Activated CD8-positive, alpha-beta memory T cell treated with anti-CD3 and anti-CD28 coated beads, Interleukin-2, amount 50 U/mL, for 48 hours (primary cell): ENCODE results near the gene DNAJC27.

ENCODE experiments used
- DNase-seq: peaks from one replicate; pipeline ENCODE4 v3.0.0-alpha.2; 2020

The DNAJC27 gene

GRCh38 chr2:24923106-24923505 is 48.6 kb downstream of the DNAJC27 start:
- no peak for DNase-seq

GRCh38 chr2:24922556-24922955 is 49.2 kb downstream of the DNAJC27 start:
- DNase-seq: no peak

- no peak for DNase-seq
Measured at GRCh38 chr2:24920809-24921441, 50.8 kb downstream of the DNAJC27 start.

GRCh38 chr2:24920098-24920808 is 51.5 kb downstream of the DNAJC27 start, which contains the start of gene ADCY3:
Gene ADCY3, minus strand, starts transcription at chr2:24920237. Its CDS starts 1,250 bp downstream, at chr2:24918987.
- peak; percentile 84 for DNase-seq

GRCh38 chr2:24919506-24920097 is 52.2 kb downstream of the DNAJC27 start:
- peak; percentile 70 for DNase-seq

- peak; percentile 76 for DNase-seq
Measured at GRCh38 chr2:24919037-24919505, 52.7 kb downstream of the DNAJC27 start.

- no peak for DNase-seq
Measured at GRCh38 chr2:24918326-24919036, 53.3 kb downstream of the DNAJC27 start.

- no peak for DNase-seq
Measured at GRCh38 chr2:24917731-24918325, 53.9 kb downstream of the DNAJC27 start.

- peak; percentile 71 for DNase-seq
Measured at GRCh38 chr2:24917086-24917485, 54.7 kb downstream of the DNAJC27 start.

- no peak for DNase-seq
Measured at GRCh38 chr2:24915796-24916195, 56.0 kb downstream of the DNAJC27 start.

- DNase-seq: no peak
Measured at GRCh38 chr2:24915175-24915574, 56.6 kb downstream of the DNAJC27 start.

- no peak for DNase-seq
Measured at GRCh38 chr2:24914713-24915112, 57.0 kb downstream of the DNAJC27 start.

- no peak for DNase-seq
Measured at GRCh38 chr2:24913911-24914310, 57.8 kb downstream of the DNAJC27 start.

GRCh38 chr2:24912986-24913385 is 58.8 kb downstream of the DNAJC27 start:
- DNase-seq: no peak

- DNase-seq: no peak
Measured at GRCh38 chr2:24912523-24912922, 59.2 kb downstream of the DNAJC27 start.

- DNase-seq: no peak
Measured at GRCh38 chr2:24910245-24910644, 61.5 kb downstream of the DNAJC27 start.

- no peak for DNase-seq
Measured at GRCh38 chr2:24909555-24910177, 62.1 kb downstream of the DNAJC27 start.

GRCh38 chr2:24908461-24908901 is 63.3 kb downstream of the DNAJC27 start:
- no peak for DNase-seq

GRCh38 chr2:24907116-24907515 is 64.6 kb downstream of the DNAJC27 start:
- DNase-seq: no peak

GRCh38 chr2:24906466-24906865 is 65.3 kb downstream of the DNAJC27 start:
- DNase-seq: no peak

GRCh38 chr2:24903161-24904103 is 68.3 kb downstream of the DNAJC27 start:
- DNase-seq: no peak
